H1 (cell line): ENCODE data around the gene RHOH. TPM values are rescaled to one million over a fixed set of nuclear protein-coding genes. Genes with fewer than 3 reads are reported as not detected.

Experiments used
- CTCF ChIA-PET: fragments of 300-600 bp; sonication (Branson Sonifier 250); formaldehyde crosslinking; loops from one replicate; lab custom pipeline; 2021; ENCODE audit not compliant: partially characterized antibody; lab: Charles Lee
- POLR2A ChIA-PET: fragments of 300-600 bp; sonication (Branson Sonifier 250); formaldehyde crosslinking; loops from one replicate; lab custom pipeline; 2021; ENCODE audit warnings: inconsistent platforms; ENCODE audit not compliant: partially characterized antibody; lab: Charles Lee
- DNase-seq, 2 experiments: peaks; one replicate each; pipeline versions ENCODE4 v3.0.0 to v3.0.0-alpha.2; 2010 to 2022; ENCODE audit warnings: low spot score in 2 of 2, low read depth in 1 of 2, mixed read lengths in 1 of 2
- FAIRE-seq: peaks from 2 replicates; lab custom pipeline; 2011; peaks lifted over from hg19 to GRCh38; lab: Jason Lieb, UNC
- H2AFZ ChIP-seq: 2 replicates; pipeline ENCODE4 v1.8.1; 2012; ENCODE audit warnings: low read length, inconsistent platforms
- H2AK5ac ChIP-seq: 2 replicates; pipeline ENCODE4 v1.6.1; 2013; ENCODE audit warnings: low read depth, low read length
- H2BK120ac ChIP-seq: replicated peaks from 2 replicates; pipeline ENCODE3; 2013; ENCODE audit warnings: low read depth, low read length, inconsistent platforms
- H2BK12ac ChIP-seq: 2 replicates; pipeline ENCODE4 v1.6.1; 2013; ENCODE audit warnings: low read depth, low read length
- H2BK15ac ChIP-seq: 2 replicates; pipeline ENCODE4 v1.6.1; 2013; ENCODE audit warnings: low read length
- H2BK20ac ChIP-seq: 2 replicates; pipeline ENCODE4 v1.6.1; 2013; ENCODE audit warnings: low read length
- H2BK5ac ChIP-seq: 2 replicates; pipeline ENCODE4 v1.6.1; 2013; ENCODE audit warnings: low read depth, low read length
- H3K14ac ChIP-seq: 2 replicates; pipeline ENCODE4 v1.6.1; 2013; ENCODE audit warnings: inconsistent platforms; ENCODE audit not compliant: insufficient read length
- H3K18ac ChIP-seq: 2 replicates; pipeline ENCODE4 v1.6.1; 2013; ENCODE audit warnings: low read length; ENCODE audit errors: extremely low read depth
- H3K23ac ChIP-seq: 2 replicates; pipeline ENCODE4 v1.6.1; 2013; ENCODE audit warnings: inconsistent platforms; ENCODE audit not compliant: insufficient read length
- H3K23me2 ChIP-seq: 2 replicates; pipeline ENCODE4 v1.6.1; 2013; ENCODE audit warnings: low read depth, low read length
- H3K27ac ChIP-seq: 2 replicates; pipeline ENCODE4 v1.6.1; 2011; ENCODE audit warnings: low read depth, low read length, inconsistent platforms
- H3K27me3 ChIP-seq, 4 experiments: replicated peaks in 1 of 4; 1 replicate in 1 of 4; 2 replicates in 3 of 4; pipeline versions ENCODE4 v1.6.1 to v1.8.1; 2011 to 2013; ENCODE audit warnings: low read length in 3 of 4, mild to moderate bottlenecking in 3 of 4, inconsistent platforms in 2 of 4, mixed read lengths in 2 of 4, moderate library complexity in 1 of 4; ENCODE audit not compliant: control insufficient read depth in 3 of 4, insufficient read depth in 3 of 4; ENCODE audit errors: extremely low read depth in 1 of 4
- H3K36me3 ChIP-seq, 4 experiments: 2 replicates each; pipeline versions ENCODE4 v1.6.1 to v1.8.1; 2011 to 2013; ENCODE audit warnings: mild to moderate bottlenecking in 4 of 4, low read length in 3 of 4, moderate library complexity in 2 of 4, control low read depth in 1 of 4, inconsistent platforms in 1 of 4; ENCODE audit not compliant: insufficient read depth in 4 of 4, control insufficient read depth in 2 of 4
- H3K4ac ChIP-seq: replicated peaks from 2 replicates; pipeline ENCODE3; 2013; ENCODE audit warnings: low read length, low read depth, mixed read lengths, inconsistent platforms; ENCODE audit not compliant: insufficient read length
- H3K4me1 ChIP-seq, 4 experiments: replicated peaks in 1 of 4; 1 replicate in 1 of 4; 2 replicates in 3 of 4; pipeline versions ENCODE4 v1.6.1 to v1.8.1; 2011 to 2013; ENCODE audit warnings: low read length in 3 of 4, inconsistent platforms in 2 of 4, mixed read lengths in 1 of 4; ENCODE audit not compliant: insufficient read depth in 4 of 4, control insufficient read depth in 3 of 4
- H3K4me2 ChIP-seq, 2 experiments: 2 replicates each; pipeline versions ENCODE4 v1.6.1 to v1.8.1; 2011 to 2013; ENCODE audit warnings: low read depth in 2 of 2, low read length in 2 of 2, control low read depth in 1 of 2, inconsistent platforms in 1 of 2, mild to moderate bottlenecking in 1 of 2; ENCODE audit not compliant: insufficient read depth in 1 of 2
- H3K4me3 ChIP-seq, 4 experiments: fragments of 200-600, 300-600 bp in 1 of 4; sonication (generic), shearing (Covaris generic), sonication (Bioruptor Twin) in 1 of 4; 2 replicates each; pipeline versions ENCODE4 v1.5.1 to v1.8.1; 2011 to 2016; ENCODE audit warnings: low read length in 4 of 4, low read depth in 3 of 4, control low read depth in 2 of 4, inconsistent platforms in 2 of 4, mild to moderate bottlenecking in 2 of 4, mixed read lengths in 1 of 4, moderate library complexity in 1 of 4; ENCODE audit not compliant: insufficient read depth in 2 of 4; ENCODE audit errors: extremely low read depth in 1 of 4
- H3K56ac ChIP-seq: replicated peaks from 2 replicates; pipeline ENCODE3; 2013; ENCODE audit warnings: low read depth, mild to moderate bottlenecking, mixed read lengths, low read length, inconsistent platforms; ENCODE audit not compliant: insufficient read length
- H3K79me1 ChIP-seq: 2 replicates; pipeline ENCODE4 v1.6.1; 2013; ENCODE audit warnings: low read depth, low read length, control low read depth
- H3K79me2 ChIP-seq, 2 experiments: 2 replicates each; pipeline versions ENCODE4 v1.6.1 to v1.8.1; 2012 to 2013; ENCODE audit warnings: low read length in 2 of 2, mild to moderate bottlenecking in 2 of 2, inconsistent platforms in 1 of 2; ENCODE audit not compliant: insufficient read depth in 2 of 2, control insufficient read depth in 1 of 2
- H3K9ac ChIP-seq, 4 experiments: replicated peaks in 1 of 4; 1 replicate in 1 of 4; 2 replicates in 3 of 4; pipeline versions ENCODE4 v1.6.1 to v1.8.1; 2011 to 2013; ENCODE audit warnings: low read depth in 3 of 4, low read length in 3 of 4, control low read depth in 2 of 4, mild to moderate bottlenecking in 2 of 4, moderate library complexity in 2 of 4, inconsistent platforms in 1 of 4; ENCODE audit errors: extremely low read depth in 1 of 4
- H3K9me3 ChIP-seq, 2 experiments: 2 replicates each; pipeline versions ENCODE4 v1.6.1 to v1.8.1; 2012 to 2013; ENCODE audit warnings: mild to moderate bottlenecking in 2 of 2, moderate library complexity in 2 of 2, control low read depth in 1 of 2, inconsistent platforms in 1 of 2, low read depth in 1 of 2, low read length in 1 of 2, mixed read lengths in 1 of 2; ENCODE audit not compliant: insufficient read depth in 2 of 2
- H4K20me1 ChIP-seq, 2 experiments: replicated peaks in 1 of 2; 2 replicates each; pipeline versions ENCODE3 to v1.8.1; 2011 to 2013; ENCODE audit warnings: inconsistent platforms in 2 of 2, low read length in 2 of 2, mild to moderate bottlenecking in 1 of 2; ENCODE audit not compliant: insufficient read depth in 2 of 2, control insufficient read depth in 1 of 2
- H4K5ac ChIP-seq: 2 replicates; pipeline ENCODE4 v1.6.1; 2013; ENCODE audit warnings: low read length, low read depth, mixed read lengths, inconsistent platforms; ENCODE audit not compliant: insufficient read length
- H4K8ac ChIP-seq: 2 replicates; pipeline ENCODE4 v1.8.0; 2013; ENCODE audit warnings: mild to moderate bottlenecking, moderate library complexity, low read length, inconsistent platforms; ENCODE audit not compliant: insufficient read depth; ENCODE audit errors: extremely low read depth
- H4K91ac ChIP-seq: replicated peaks from 2 replicates; pipeline ENCODE3; 2013; ENCODE audit warnings: low read length, mixed read lengths, inconsistent platforms; ENCODE audit not compliant: insufficient read length
- BRCA1 ChIP-seq: IDR thresholded peaks from 2 replicates; pipeline ENCODE4 v1.6.1; 2012; ENCODE audit warnings: low read depth, low read length, improper control_type of control experiment
- CBX8 ChIP-seq: fragments of 300-800, 300-1000 bp; sonication (generic); IDR thresholded peaks from 2 replicates; pipeline ENCODE4 v1.7.1; 2016; ENCODE audit warnings: low read depth, low read length, borderline replicate concordance
- CEBPB ChIP-seq: IDR thresholded peaks from 2 replicates; pipeline ENCODE4 v1.6.1; 2012; ENCODE audit warnings: low read depth, low read length
- CHD2 ChIP-seq: IDR thresholded peaks from 2 replicates; pipeline ENCODE4 v1.6.1; 2012; ENCODE audit warnings: low read length, improper control_type of control experiment
- FOSL1 ChIP-seq: IDR thresholded peaks from 2 replicates; pipeline ENCODE4 v1.6.1; 2011; ENCODE audit warnings: mild to moderate bottlenecking, low read depth, low read length, moderate library complexity; ENCODE audit not compliant: insufficient read depth
- KDM1A ChIP-seq: fragments of 200-600, 300-600 bp; sonication (generic); IDR thresholded peaks from 2 replicates; pipeline ENCODE4 v1.7.1; 2016; ENCODE audit warnings: mild to moderate bottlenecking, low read length, borderline replicate concordance
- KDM5A ChIP-seq: fragments of 200-600 bp; IDR thresholded peaks from 2 replicates; pipeline ENCODE4 v1.7.1; 2012; ENCODE audit warnings: mild to moderate bottlenecking, low read length, inconsistent platforms, mixed read lengths
- NRF1 ChIP-seq: IDR thresholded peaks from 2 replicates; pipeline ENCODE4 v1.6.1; 2011; ENCODE audit warnings: mild to moderate bottlenecking, low read depth, low read length, improper control_type of control experiment
- POLR2A ChIP-seq, 2 experiments: IDR thresholded peaks; 1 replicate in 1 of 2; 2 replicates in 1 of 2; pipeline ENCODE4 v1.6.1; 2011; ENCODE audit warnings: low read depth in 2 of 2, low read length in 2 of 2, mild to moderate bottlenecking in 2 of 2; ENCODE audit errors: control extremely low read depth in 1 of 2
- POU5F1 ChIP-seq: IDR thresholded peaks from 2 replicates; pipeline ENCODE4 v1.6.1; 2011; ENCODE audit warnings: low read depth, mild to moderate bottlenecking, low read length, moderate library complexity
- RXRA ChIP-seq: IDR thresholded peaks from 2 replicates; pipeline ENCODE4 v1.6.1; 2011; ENCODE audit warnings: low read depth, mild to moderate bottlenecking, low read length, moderate library complexity; ENCODE audit not compliant: insufficient read depth
- USF2 ChIP-seq: IDR thresholded peaks from 2 replicates; pipeline ENCODE4 v1.6.1; 2011; ENCODE audit warnings: low read length, improper control_type of control experiment
- WGBS, 2 experiments: shearing (Covaris generic) in 1 of 2; methylation state at CpG; one replicate each; pipeline versions ENCODE4 v1.1.6 to v1.1.7; 2013 to 2015; ENCODE audit warnings: low lambda C conversion rate in 2 of 2, mixed read lengths in 2 of 2, inconsistent platforms in 1 of 2, low coverage in 1 of 2, missing lambda C conversion rate in 1 of 2; ENCODE audit not compliant: insufficient replicate concordance in 2 of 2, insufficient coverage in 1 of 2, insufficient read length in 1 of 2; ENCODE audit errors: extremely low coverage in 1 of 2, missing lambda C conversion rate in 1 of 2; 5-methylcytosine and 5-hydroxymethylcytosine counted together
- polyA plus RNA-seq, 7 experiments: library from polyadenylated mRNA; depleted of rRNA in 3 of 7; stranded (reverse) in 5 of 7; unstranded in 2 of 7; fragments of >200 nt in 5 of 7; fragments of 200-250 nt in 2 of 7; gene quantifications; 1 replicate in 5 of 7; 2 replicates in 1 of 7; 4 replicates in 1 of 7; pipeline versions ENCODE4 v1.2.1 to v1.2.3, GENCODE V29; 2011 to 2013; ENCODE audit warnings: missing spikeins in 2 of 7, mixed read lengths in 2 of 7
- total RNA-seq: library from RNA; stranded (reverse); fragmentation: NEBNext Ultra II Directional; extraction: Animal tissue kit (Norgen Biotek cat#: 25700); gene quantifications from 2 replicates; pipeline ENCODE4 v1.2.1, GENCODE V29; 2021

Gene RHOH
- total and polyA plus RNA-seq, 2 of the 8 experiments (the other 6 are each of a cell fraction or from before 2014, with no cell fraction given): 5.9 to 6.9 TPM

- no peak overlapping the region for H2AFZ ChIP-seq
- TF ChIP-seq NRF1: no peak
- TF ChIP-seq CEBPB: no peak
- no peak for TF ChIP-seq BRCA1
- TF ChIP-seq POU5F1: no peak
- TF ChIP-seq KDM5A: no peak
- TF ChIP-seq POLR2A (IDR thresholded peaks at IDR 0.05; ENCODE audit: control extremely low read depth in 1 of 2, low read depth in 2 of 2, low read length in 2 of 2): no peak
- TF ChIP-seq USF2: no peak
- TF ChIP-seq FOSL1: no peak
- no peak for TF ChIP-seq CBX8
- TF ChIP-seq RXRA: no peak
- no peak for TF ChIP-seq KDM1A
- no peak for TF ChIP-seq CHD2
These were observed 16.1 kb downstream of the RHOH start for GRCh38 chr4:40212674-40213527.

More at GRCh38 chr4:40212674-40213527, 16.1 kb downstream of the RHOH start:
- Histone ChIP-seq H3K18ac (no peak overlapping the region), H3K23ac (no peak overlapping the region), H3K56ac (no peak overlapping the region), H3K79me2 (peaks cover 0 to 5% of the 10 kb centered on the region in 2 experiments; a peak in 1 of 4 replicates), H3K79me1 (no peaks in the 10 kb centered on the region), H4K91ac (no peak overlapping the region), H2AK5ac (no peak overlapping the region), H3K4me3 (no peak overlapping the region), H4K8ac (no peak overlapping the region), H2BK12ac (no peak overlapping the region), H4K20me1 (no peaks in the 10 kb centered on the region), H3K27ac (no peak overlapping the region), H3K9ac (no peak overlapping the region), H2BK20ac (no peak overlapping the region), H3K9me3 (no peaks in the 10 kb centered on the region), H3K23me2 (no peaks in the 10 kb centered on the region; the same call in 1 of the 2 replicates), H3K4me2 (no peak overlapping the region), H2BK15ac (no peak overlapping the region), H2BK5ac (no peak overlapping the region), H3K36me3 (no peaks in the 10 kb centered on the region; a peak in 2 of 8 replicates), H3K4me1 (no peaks in the 10 kb centered on the region; a peak in 1 of 7 replicates), H4K5ac (no peak overlapping the region), H2BK120ac (no peak overlapping the region), H3K14ac (no peak overlapping the region), H3K4ac (no peak overlapping the region), H3K27me3 (no peaks in the 10 kb centered on the region)
- ChIA-PET CTCF (interaction anchor here (0.8 to 1.0 kb wide), 2 partner anchors 9 to 112 kb away, joined by 4 to 5 read pairs; no protein-coding TSS in a partner anchor), POLR2A (interaction anchor here (0.8 kb wide), 1 partner anchor 14 kb away, joined by 3 read pairs; no protein-coding TSS in a partner anchor)
- FAIRE-seq (no peak), DNase-seq (no peak)
- 86% methylated on average over 6 of the region's 6 CpGs; no CpG with 5 or more reads in 1 of the 2 experiments for WGBS, 2 experiments
